HEK293T (cell line): ENCODE results near the gene CALM1.

ENCODE experiments used
- CTCF ChIA-PET: fragments of 350-600 bp; formaldehyde crosslinking; extraction: SDS; loops from one replicate; lab custom pipeline; 2021; ENCODE audit warnings: antibody characterized with exemption, inconsistent platforms; lab: Yijun Ruan, JAX
- POLR2A ChIA-PET: fragments of 350-600 bp; formaldehyde crosslinking; extraction: SDS; loops from one replicate; lab custom pipeline; 2020; ENCODE audit warnings: antibody characterized with exemption, inconsistent platforms; lab: Yijun Ruan, JAX
- DNase-seq: peaks from one replicate; pipeline ENCODE4 v3.0.0; 2012; ENCODE audit warnings: mixed read lengths; ENCODE audit errors: extremely low spot score
- ARNT ChIP-seq: fragments of 450-650 bp; IDR thresholded peaks from 2 replicates; pipeline ENCODE4 v1.6.1; 2017; ENCODE audit warnings: mild to moderate bottlenecking
- BHLHE40 ChIP-seq: fragments of 450-650 bp; IDR thresholded peaks from 2 replicates; pipeline ENCODE4 v1.6.1; 2016; ENCODE audit warnings: mild to moderate bottlenecking, moderate library complexity, borderline replicate concordance
- CTBP1 ChIP-seq: fragments of 450-650 bp; IDR thresholded peaks from 2 replicates; pipeline ENCODE4 v1.6.1; 2016; ENCODE audit warnings: borderline replicate concordance
- ELF4 ChIP-seq: fragments of 450-650 bp; IDR thresholded peaks from 2 replicates; pipeline ENCODE4 v1.6.1; 2017; ENCODE audit warnings: antibody characterized with exemption
- FOXA1 ChIP-seq: fragments of 450-650 bp; IDR thresholded peaks from 2 replicates; pipeline ENCODE4 v1.6.1; 2016; ENCODE audit warnings: mild to moderate bottlenecking
- FOXK2 ChIP-seq: fragments of 450-650 bp; IDR thresholded peaks from 2 replicates; pipeline ENCODE4 v1.6.1; 2016; ENCODE audit warnings: mild to moderate bottlenecking
- FOXM1 ChIP-seq: fragments of 450-650 bp; IDR thresholded peaks from 2 replicates; pipeline ENCODE4 v1.6.1; 2017; ENCODE audit warnings: mild to moderate bottlenecking, borderline replicate concordance
- HDGF ChIP-seq: fragments of 450-650 bp; IDR thresholded peaks from 2 replicates; pipeline ENCODE4 v1.6.1; 2017; ENCODE audit warnings: antibody characterized with exemption, borderline replicate concordance
- L3MBTL2 ChIP-seq: fragments of 450-650 bp; conservative IDR thresholded peaks from 2 replicates; pipeline ENCODE4 v1.6.1; 2016; ENCODE audit warnings: mild to moderate bottlenecking
- LEF1 ChIP-seq: fragments of 450-650 bp; IDR thresholded peaks from 2 replicates; pipeline ENCODE4 v1.6.1; 2017; ENCODE audit warnings: mild to moderate bottlenecking, borderline replicate concordance
- NFRKB ChIP-seq: fragments of 450-650 bp; IDR thresholded peaks from 2 replicates; pipeline ENCODE4 v1.6.1; 2016; ENCODE audit warnings: mild to moderate bottlenecking, moderate library complexity
- PKNOX1 ChIP-seq: fragments of 450-650 bp; IDR thresholded peaks from 2 replicates; pipeline ENCODE4 v1.6.1; 2016
- SP1 ChIP-seq: fragments of 450-650 bp; IDR thresholded peaks from 2 replicates; pipeline ENCODE4 v1.6.1; 2017
- SUZ12 ChIP-seq: fragments of 450-650 bp; IDR thresholded peaks from 2 replicates; pipeline ENCODE4 v1.6.1; 2016; ENCODE audit warnings: mild to moderate bottlenecking
- TARDBP ChIP-seq: fragments of 450-650 bp; IDR thresholded peaks from 2 replicates; pipeline ENCODE4 v1.6.1; 2016
- ZNF384 ChIP-seq: fragments of 450-650 bp; IDR thresholded peaks from 2 replicates; pipeline ENCODE4 v1.6.1; 2016

CALM1 gene

GRCh38 chr14:90428676-90429075, 31.8 kb downstream of the CALM1 start:
- TF ChIP-seq FOXA1 (no peak), SUZ12 (no peak), HDGF (no peak), FOXK2 (no peak), PKNOX1 (no peak), SP1 (no peak), NFRKB (no peak), LEF1 (no peak), L3MBTL2 (no peak), BHLHE40 (no peak), FOXM1 (no peak), ELF4 (no peak)
- ChIA-PET POLR2A (no interaction called here), CTCF (no interaction called here)
- DNase-seq: no peak

DNA sequence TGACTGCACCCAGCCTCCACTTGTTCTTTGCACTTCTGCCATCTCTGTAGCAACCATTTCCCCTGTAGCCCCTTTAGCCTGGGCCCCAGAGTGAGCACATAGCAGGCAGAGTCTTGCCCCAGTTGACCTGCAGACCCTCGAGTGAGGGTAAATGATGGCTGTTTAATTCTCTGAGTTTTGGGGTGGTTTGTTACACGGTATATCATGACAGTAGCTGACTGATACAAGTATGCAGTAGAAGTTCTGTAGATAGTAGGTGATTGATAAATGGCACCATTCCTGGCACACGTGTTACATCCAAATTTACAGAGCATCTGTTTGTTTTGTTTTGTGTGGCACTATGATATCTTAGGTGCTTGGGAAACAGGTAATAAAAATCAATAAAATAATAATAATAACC, 32.4 kb downstream of the CALM1 start:
- TF ChIP-seq ARNT: no peak
- TF ChIP-seq HDGF: no peak
- TF ChIP-seq FOXK2: no peak
- no peak for TF ChIP-seq PKNOX1
- TF ChIP-seq L3MBTL2: no peak
- no peak for TF ChIP-seq FOXA1
- no peak for TF ChIP-seq ZNF384
- TF ChIP-seq SP1: no peak
- no peak for TF ChIP-seq FOXM1
- TF ChIP-seq CTBP1: no peak
- no peak for TF ChIP-seq SUZ12
- CTCF ChIA-PET: no interaction called here

GRCh38 chr14:90429754-90430153, 32.9 kb downstream of the CALM1 start:
- no peak for TF ChIP-seq ELF4
- no peak for TF ChIP-seq BHLHE40
- no peak for TF ChIP-seq NFRKB
- TF ChIP-seq CTBP1: no peak
- TF ChIP-seq PKNOX1: no peak
- TF ChIP-seq L3MBTL2: no peak
- TF ChIP-seq FOXA1: no peak
- TF ChIP-seq LEF1: no peak
- no peak for TF ChIP-seq ZNF384
- no peak for TF ChIP-seq SUZ12
- no peak for TF ChIP-seq FOXK2
- no peak for TF ChIP-seq SP1
- TF ChIP-seq TARDBP: no peak
- no peak for TF ChIP-seq ARNT
- no peak for TF ChIP-seq FOXM1
- TF ChIP-seq HDGF: no peak
- DNase-seq: no peak
- CTCF ChIA-PET: no interaction called here
- POLR2A ChIA-PET: no interaction called here

More for the DNA sequence above, 32.4 kb downstream of the CALM1 start:
- no peak for DNase-seq
- POLR2A ChIA-PET: no interaction called here

DNA sequence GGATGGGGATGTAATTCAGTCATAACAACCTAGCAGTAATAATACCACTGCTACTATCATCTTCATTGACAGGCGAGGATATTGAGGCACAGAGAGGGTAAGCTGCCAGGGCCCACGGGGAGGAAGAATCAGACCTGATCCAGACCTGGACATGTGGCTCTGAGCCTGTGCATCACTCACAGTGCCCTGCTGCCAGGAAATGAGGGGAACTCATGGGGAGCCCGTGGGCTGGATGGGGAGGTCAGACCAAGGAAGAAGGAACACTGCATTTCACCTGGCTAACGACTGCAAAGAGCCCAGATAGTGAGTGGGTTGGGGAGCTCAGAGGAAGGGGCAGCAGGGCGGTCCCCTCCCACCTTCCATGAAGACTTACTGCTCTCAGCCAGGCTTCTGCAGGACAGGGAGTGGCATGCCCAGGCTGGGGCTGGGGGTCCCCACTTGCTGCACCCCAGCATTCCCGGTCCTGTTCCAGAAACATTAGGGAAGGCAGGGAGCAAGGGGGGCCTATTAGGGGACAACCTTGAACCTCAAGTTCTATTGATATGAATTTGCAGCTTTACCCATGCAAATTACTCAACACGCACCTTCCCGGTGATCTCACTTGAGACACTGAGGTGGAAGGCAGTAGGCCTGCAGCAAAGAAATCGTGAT, 37.7 kb downstream of the CALM1 start:
- DNase-seq: no peak
- TF ChIP-seq L3MBTL2: no peak
- TF ChIP-seq FOXM1: no peak
- no peak for TF ChIP-seq CTBP1
- no peak for TF ChIP-seq PKNOX1
- CTCF ChIA-PET: no interaction called here
- POLR2A ChIA-PET: no interaction called here

- CTCF ChIA-PET: no interaction called here
- TF ChIP-seq SUZ12 (no peak), ARNT (no peak), FOXA1 (no peak), ELF4 (no peak), ZNF384 (no peak), NFRKB (no peak)
- DNase-seq: no peak
- POLR2A ChIA-PET: no interaction called here
Observed at GRCh38 chr14:90438841-90439240, 42.0 kb downstream of the CALM1 start.

- no peak for TF ChIP-seq L3MBTL2
- TF ChIP-seq ARNT: no peak
- TF ChIP-seq ELF4: no peak
- no peak for TF ChIP-seq CTBP1
- TF ChIP-seq BHLHE40: no peak
- TF ChIP-seq FOXM1: no peak
- TF ChIP-seq FOXA1: no peak
- no peak for TF ChIP-seq HDGF
- TF ChIP-seq NFRKB: no peak
- no peak for TF ChIP-seq SUZ12
- TF ChIP-seq PKNOX1: no peak
- no peak for TF ChIP-seq ZNF384
- TF ChIP-seq SP1: no peak
- no peak for TF ChIP-seq TARDBP
- CTCF ChIA-PET: interaction anchor here (0.5 kb wide), 1 partner anchor 17 kb away, joined by 3 read pairs; no protein-coding TSS in a partner anchor
- POLR2A ChIA-PET: no interaction called here
- DNase-seq: no peak
Observed at GRCh38 chr14:90440021-90440451, 43.2 kb downstream of the CALM1 start.
